Transverse colon (tissue), 4 donors: ENCODE results near the gene ZNF804A.

ENCODE experiments used
- CTCF ChIP-seq, 5 experiments: fragments of 200-600 bp in 3 of 5; fragments of 450-650 bp in 2 of 5; sonication (generic) in 3 of 5; IDR thresholded peaks; 1 replicate in 2 of 5; 2 replicates in 3 of 5; pipeline ENCODE4 v1.5.1; 2016 to 2017; ENCODE audit warnings: antibody characterized with exemption in 5 of 5, inconsistent platforms in 3 of 5, mild to moderate bottlenecking in 2 of 5, moderate library complexity in 1 of 5
- EP300 ChIP-seq: sonication (generic); formaldehyde crosslinking; IDR thresholded peaks from one replicate; pipeline ENCODE4 v1.6.1; 2017; ENCODE audit warnings: antibody characterized with exemption, low read depth
- POLR2A ChIP-seq: fragments of 450-650 bp; IDR thresholded peaks from one replicate; pipeline ENCODE4 v1.6.1; 2016; ENCODE audit warnings: antibody characterized with exemption, mild to moderate bottlenecking, moderate library complexity
- POLR2AphosphoS5 ChIP-seq, 3 donors: sonication (generic); formaldehyde crosslinking; IDR thresholded peaks; one replicate each; pipeline ENCODE4 v1.6.1; 2016; ENCODE audit warnings: antibody characterized with exemption in 3 of 3

GRCh38 chr2:184756885-184757284 is 158.6 kb downstream of the ZNF804A start:
- TF ChIP-seq EP300: no peak
- no peak for TF ChIP-seq CTCF (IDR thresholded peaks at IDR 0.05)
- no peak for TF ChIP-seq POLR2AphosphoS5 (IDR thresholded peaks at IDR 0.05)
- TF ChIP-seq POLR2A: no peak
